Measurements from ENCODE around the gene WBP2. TPM values are rescaled to one million over a fixed set of nuclear protein-coding genes. Genes with fewer than 3 reads are reported as not detected.
"Not testable (repeated sequence)": the region's sequence is repeated elsewhere in the genome, so short reads cannot be mapped to it uniquely, and the experiment has no call there.

The WBP2 gene
- polyA plus RNA-seq, 1 donor, result 64.3 TPM

GRCh38 chr17:75812096-75813013 lies 42.8 kb downstream of the WBP2 start:
- no peak for DNase-seq

GRCh38 chr17:75811174-75811573 lies 44.0 kb downstream of the WBP2 start:
- DNase-seq, result no peak

DNA sequence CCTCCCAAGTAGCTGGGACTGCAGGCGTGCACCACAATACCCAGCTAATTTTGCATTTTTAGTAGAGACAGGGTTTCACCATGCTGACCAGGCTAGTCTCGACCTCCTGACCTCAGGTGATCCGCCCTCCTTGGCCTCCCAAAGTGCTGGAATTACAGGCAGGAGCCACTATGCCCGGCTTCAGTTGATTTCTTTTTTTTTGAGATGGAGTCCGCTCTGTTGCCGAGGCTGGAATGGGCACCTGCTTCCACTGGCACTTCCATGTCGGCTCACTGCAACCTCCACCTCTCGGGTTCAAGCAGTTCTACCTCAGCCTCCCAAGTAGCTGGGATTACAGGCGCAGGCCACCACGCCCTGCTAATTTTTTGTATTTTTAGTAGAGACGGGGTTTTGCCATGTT lies 44.4 kb downstream of the WBP2 start:
- DNase-seq, result not testable (repeated sequence)

DNA sequence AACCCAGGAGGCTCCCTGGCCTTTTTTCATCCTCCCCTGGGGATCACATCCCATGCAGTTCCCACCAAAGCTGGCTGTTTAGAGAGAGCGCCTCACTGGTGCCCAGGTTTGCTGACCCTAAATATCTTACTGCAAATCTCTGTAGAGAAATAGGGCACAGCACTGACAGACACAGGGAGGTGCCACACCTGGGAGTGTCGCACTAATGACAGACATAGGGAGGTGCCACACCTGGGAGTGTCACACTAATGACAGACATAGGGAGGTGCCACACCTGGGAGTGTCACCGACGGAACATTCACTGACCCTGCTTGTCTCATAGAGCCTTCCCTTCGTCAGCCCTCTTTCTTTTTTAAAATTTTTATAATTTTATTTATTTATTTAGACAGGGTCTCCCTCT lies 44.9 kb downstream of the WBP2 start:
- DNase-seq, result no peak

GRCh38 chr17:75809631-75810111 lies 45.5 kb downstream of the WBP2 start:
- DNase-seq, result no peak

GRCh38 chr17:75808905-75809621 lies 46.1 kb downstream of the WBP2 start:
- no peak for DNase-seq

GRCh38 chr17:75808549-75808904 lies 46.6 kb downstream of the WBP2 start:
- DNase-seq, result no peak

DNA sequence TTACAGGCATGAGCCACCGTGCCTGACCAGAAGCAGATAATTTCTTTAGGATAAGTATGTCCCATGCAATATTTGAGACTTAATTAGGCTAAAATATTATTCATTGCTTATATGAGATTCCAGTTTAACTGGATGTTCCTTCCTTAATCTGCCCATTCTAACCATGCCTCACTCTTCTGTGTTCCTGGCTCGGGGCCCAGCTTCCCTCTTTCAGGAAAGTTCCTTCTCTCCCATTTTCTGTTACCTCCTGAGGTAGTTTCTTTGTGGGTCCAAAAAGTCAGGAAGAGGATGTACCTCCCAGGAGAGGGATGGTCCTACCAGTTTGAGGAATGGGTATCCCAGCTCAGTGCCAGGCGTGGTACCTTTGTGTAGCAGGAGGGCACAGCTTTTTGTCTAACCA lies 47.3 kb downstream of the WBP2 start:
- DNase-seq, result no peak

- no peak for DNase-seq
Measured at GRCh38 chr17:75806822-75807500, 48.2 kb downstream of the WBP2 start.

GRCh38 chr17:75803883-75804282 lies 51.3 kb downstream of the WBP2 start:
- DNase-seq, result no peak

DNA sequence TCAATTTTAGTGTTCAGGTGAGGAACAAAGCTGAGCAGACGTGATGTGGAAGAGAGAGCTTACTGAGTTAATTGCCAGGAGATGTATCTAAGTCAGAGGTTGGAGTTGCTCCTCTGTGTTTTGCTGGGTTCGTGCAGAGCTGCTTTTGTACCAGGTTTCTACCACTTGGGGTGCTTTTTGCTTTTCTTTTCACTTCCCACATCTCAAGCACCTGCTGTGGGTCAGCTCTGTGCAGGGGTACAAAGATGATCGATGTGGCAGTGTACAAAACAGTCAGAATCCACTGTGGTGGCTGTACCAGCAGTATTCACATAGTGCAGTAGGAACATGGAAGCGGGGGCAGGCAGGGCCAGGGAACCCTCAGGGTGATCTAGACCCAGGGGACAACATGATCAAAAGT lies 55.7 kb downstream of the WBP2 start:
- no peak for DNase-seq

DNA sequence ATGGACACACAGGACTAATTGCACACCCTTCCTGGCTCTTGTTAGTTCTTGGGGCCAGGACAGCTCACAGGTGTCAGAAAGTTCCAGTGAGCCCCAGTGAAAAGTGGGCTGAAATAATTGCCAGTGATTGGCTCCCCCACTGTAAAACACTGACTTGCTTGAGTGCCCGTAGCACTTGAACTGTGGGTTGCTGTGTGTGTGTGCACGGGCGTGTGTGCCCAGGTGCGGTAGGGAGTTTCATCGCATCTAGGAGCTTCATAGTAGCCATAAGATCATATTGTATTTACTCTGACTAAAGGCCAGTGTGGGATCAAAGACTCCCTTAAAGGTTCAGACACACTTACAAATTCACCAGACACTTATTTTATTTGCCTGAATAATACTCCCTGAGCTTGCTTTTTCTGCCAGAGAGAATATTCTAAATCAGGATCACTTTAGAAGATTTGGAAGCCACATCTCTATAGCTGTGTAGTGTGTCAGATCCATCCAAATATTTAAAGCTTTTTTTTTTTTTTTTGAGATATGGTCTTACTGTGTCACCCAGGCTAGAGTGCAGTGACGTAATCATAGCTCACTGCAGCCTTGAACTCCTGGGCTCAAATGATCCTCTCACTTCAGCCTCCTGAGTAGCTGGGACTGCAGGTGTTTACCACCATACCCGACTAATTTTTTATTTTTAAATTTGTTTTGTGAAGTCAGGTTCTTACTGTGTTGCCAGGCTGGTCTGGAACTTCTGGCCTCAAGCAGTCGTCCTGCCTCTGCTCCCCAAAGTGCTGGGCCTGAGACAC lies 59.1 kb downstream of the WBP2 start:
- DNase-seq, result no peak

Other genes starting within 250 kb of the WBP2 start
- gene SMIM5, start 221.9 kb downstream of the WBP2 start, polyA plus RNA-seq (ENCODE audit: insufficient read length), result 6.9 TPM
- 19.4 TPM for gene RECQL5, start 188.2 kb downstream of the WBP2 start, polyA plus RNA-seq (ENCODE audit: insufficient read length)
- 83.7 TPM for gene SAP30BP, start 188.0 kb downstream of the WBP2 start, polyA plus RNA-seq (ENCODE audit: insufficient read length)
- gene ITGB4, start 133.9 kb downstream of the WBP2 start, polyA plus RNA-seq (ENCODE audit: insufficient read length), result 7.6 TPM
- gene GALK1, start 90.1 kb downstream of the WBP2 start, polyA plus RNA-seq (ENCODE audit: insufficient read length), result 32.2 TPM
- gene UNK, start 70.5 kb downstream of the WBP2 start, polyA plus RNA-seq (ENCODE audit: insufficient read length), result 30.9 TPM
- 6.2 TPM for gene UNC13D, start 10.9 kb downstream of the WBP2 start, polyA plus RNA-seq (ENCODE audit: insufficient read length)
- 26.3 TPM for gene TRIM47, start 23.2 kb upstream of the WBP2 start, polyA plus RNA-seq (ENCODE audit: insufficient read length)
- gene TRIM65, start 41.6 kb upstream of the WBP2 start, polyA plus RNA-seq (ENCODE audit: insufficient read length), result 18.5 TPM
- gene MRPL38, start 49.5 kb upstream of the WBP2 start, polyA plus RNA-seq (ENCODE audit: insufficient read length), result 68.7 TPM
- gene FBF1, start 85.7 kb upstream of the WBP2 start, polyA plus RNA-seq (ENCODE audit: insufficient read length), result 6.8 TPM
- 20.4 TPM for gene ACOX1, start 123.8 kb upstream of the WBP2 start, polyA plus RNA-seq (ENCODE audit: insufficient read length)
- 9.6 TPM for gene TEN1, start 123.9 kb upstream of the WBP2 start, polyA plus RNA-seq (ENCODE audit: insufficient read length)
- 4.8 TPM for gene CDK3, start 145.5 kb upstream of the WBP2 start, polyA plus RNA-seq (ENCODE audit: insufficient read length)
- 0.54 TPM for gene EVPL, start 172.0 kb upstream of the WBP2 start, polyA plus RNA-seq (ENCODE audit: insufficient read length)
- 86.8 TPM for gene SRP68, start 217.2 kb upstream of the WBP2 start, polyA plus RNA-seq (ENCODE audit: insufficient read length)
- gene GALR2, start 219.4 kb upstream of the WBP2 start, polyA plus RNA-seq (ENCODE audit: insufficient read length), result not detected
- 10.4 TPM for gene ZACN, start 223.8 kb upstream of the WBP2 start, polyA plus RNA-seq (ENCODE audit: insufficient read length)
- 84.2 TPM for gene EXOC7, start 248.5 kb upstream of the WBP2 start, polyA plus RNA-seq (ENCODE audit: insufficient read length)